GM21515 (cell line): Measurements from ENCODE around the gene NKAP.
A peak's percentile ranks its signal among the peaks of the same experiment; 100 is the strongest.
"Not testable (repeated sequence)": the region's sequence is repeated elsewhere in the genome, so short reads cannot be mapped to it uniquely, and the experiment has no call there.

Experiments
- ATAC-seq: cut with Tn5 transposase; IDR thresholded peaks from one replicate; pipeline ENCODE4 v1.9.1; 2021; ENCODE audit not compliant: unreplicated experiment

The NKAP gene

GRCh38 chrX:119943185-119943988 is at the start of gene NKAP:
NKAP (minus strand) TSS chrX:119943751; CDS start chrX:119943605, 146 bp downstream.
- peak; percentile 86 for ATAC-seq

- ATAC-seq, result no peak
These were observed 47.6 kb upstream of the NKAP start for GRCh38 chrX:119991005-119991787.

- no peak for ATAC-seq
These were observed 47.0 kb upstream of the NKAP start for GRCh38 chrX:119990556-119991004.

GRCh38 chrX:119989905-119990555 is 46.5 kb upstream of the NKAP start:
- no peak for ATAC-seq

- no peak for ATAC-seq
These were observed 42.7 kb upstream of the NKAP start for GRCh38 chrX:119986203-119986602.

- ATAC-seq, result no peak
These were observed 41.1 kb upstream of the NKAP start for GRCh38 chrX:119984652-119985051.

- no peak for ATAC-seq
These were observed 39.9 kb upstream of the NKAP start for GRCh38 chrX:119983494-119983893.

GRCh38 chrX:119982145-119982544 is 38.6 kb upstream of the NKAP start:
- no peak for ATAC-seq

- ATAC-seq, result no peak
These were observed 37.9 kb upstream of the NKAP start for GRCh38 chrX:119981286-119982070.

GRCh38 chrX:119977172-119977571 is 33.6 kb upstream of the NKAP start:
- not testable (repeated sequence) for ATAC-seq

GRCh38 chrX:119971184-119971583 is 27.6 kb upstream of the NKAP start:
- no peak for ATAC-seq

GRCh38 chrX:119970574-119970973 is 27.0 kb upstream of the NKAP start:
- ATAC-seq, result no peak

- ATAC-seq, result not testable (repeated sequence)
These were observed 23.3 kb upstream of the NKAP start for GRCh38 chrX:119966837-119967236.

GRCh38 chrX:119960625-119961024 is 17.1 kb upstream of the NKAP start:
- ATAC-seq, result no peak

GRCh38 chrX:119955807-119956570 is 12.4 kb upstream of the NKAP start:
- not testable (repeated sequence) for ATAC-seq

GRCh38 chrX:119954374-119954773 is 10.8 kb upstream of the NKAP start:
- no peak for ATAC-seq

GRCh38 chrX:119948381-119948780 is 4.8 kb upstream of the NKAP start:
- no peak for ATAC-seq

GRCh38 chrX:119945481-119945880 is 1.9 kb upstream of the NKAP start:
- ATAC-seq, result no peak

- ATAC-seq, result peak; percentile 5
These were observed 743 bp downstream of the NKAP start for GRCh38 chrX:119942831-119943184.

- no peak for ATAC-seq
These were observed 1.3 kb downstream of the NKAP start for GRCh38 chrX:119942173-119942819.
